GM21360 (cell line): ENCODE measurements around the gene NDUFV1.
"Not testable (repeated sequence)": the region's sequence is repeated elsewhere in the genome, so short reads cannot be mapped to it uniquely, and the experiment has no call there.

Experiments
- ATAC-seq: cut with Tn5 transposase; IDR thresholded peaks from one replicate; pipeline ENCODE4 v1.9.1; 2021; ENCODE audit warnings: mild to moderate bottlenecking, moderate library complexity; ENCODE audit not compliant: unreplicated experiment

The NDUFV1 gene

DNA sequence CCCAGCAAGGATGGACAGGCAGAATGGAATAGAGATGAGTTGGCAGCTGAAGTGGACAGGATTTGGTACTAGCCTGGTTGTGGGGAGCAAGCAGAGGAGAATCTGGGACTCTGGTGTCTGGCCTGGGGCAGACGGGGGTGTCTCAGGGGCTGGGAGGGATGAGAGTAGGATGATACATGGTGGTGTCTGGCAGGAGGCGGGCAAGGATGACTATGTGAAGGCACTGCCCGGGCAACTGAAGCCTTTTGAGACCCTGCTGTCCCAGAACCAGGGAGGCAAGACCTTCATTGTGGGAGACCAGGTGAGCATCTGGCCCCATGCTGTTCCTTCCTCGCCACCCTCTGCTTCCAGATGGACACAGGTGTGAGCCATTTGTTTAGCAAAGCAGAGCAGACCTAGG lies 20.8 kb upstream of the NDUFV1 start:
- no peak for ATAC-seq

GRCh38 chr11:67586568-67587250 lies 20.0 kb upstream of the NDUFV1 start:
- no peak for ATAC-seq

DNA sequence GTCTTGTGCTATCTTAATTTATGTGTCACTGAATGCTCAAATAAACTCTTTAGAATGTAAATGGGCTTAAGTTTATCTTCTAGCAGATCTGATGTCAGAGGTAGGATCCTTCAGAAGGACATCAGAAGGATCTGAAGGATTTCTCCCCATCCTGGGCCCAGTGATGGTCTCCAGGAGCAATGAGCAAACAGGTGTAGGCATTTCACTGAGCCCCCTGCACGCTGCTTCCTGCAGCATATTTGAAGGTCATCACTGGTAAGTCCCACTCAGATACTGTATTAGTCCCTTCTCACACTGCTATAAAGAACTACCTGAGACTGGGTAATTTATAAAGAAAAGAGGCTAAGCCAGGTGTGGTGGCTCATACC lies 18.6 kb upstream of the NDUFV1 start:
- ATAC-seq, result no peak

- ATAC-seq, result not testable (repeated sequence)
Observed at GRCh38 chr11:67588899-67589415, 17.8 kb upstream of the NDUFV1 start.

DNA sequence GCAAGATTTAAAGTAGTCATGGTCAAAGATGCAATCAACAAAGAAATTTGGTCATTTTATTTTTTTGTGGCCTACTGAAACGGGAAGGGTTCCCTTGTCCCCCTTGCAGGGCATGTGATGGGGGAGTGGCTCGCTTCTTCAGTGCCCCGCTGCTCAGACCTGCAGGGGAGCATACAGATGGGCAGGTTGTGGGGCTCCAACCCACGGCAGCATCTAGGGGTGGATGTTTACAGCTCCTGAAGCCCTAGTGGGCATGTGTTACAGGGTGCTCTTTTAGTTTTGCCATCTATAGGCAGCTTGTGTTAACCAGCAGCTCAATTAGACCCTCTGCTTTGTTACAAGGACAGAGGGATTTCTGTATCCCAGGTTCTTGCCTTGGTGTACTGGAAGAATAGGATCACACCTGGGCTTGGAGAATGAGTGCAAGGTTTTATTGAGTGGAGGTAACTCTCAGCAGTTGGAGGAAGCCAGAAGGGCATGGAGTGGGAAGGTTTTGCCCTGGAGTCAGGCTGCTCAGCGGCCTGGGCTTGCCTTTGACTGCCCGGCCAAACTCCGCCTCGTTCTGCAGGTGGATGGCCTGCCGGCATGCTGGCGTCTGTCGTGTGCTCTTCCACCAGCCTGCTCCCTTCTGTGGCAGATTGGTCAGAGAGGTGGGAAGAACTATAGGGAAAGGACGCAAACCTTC lies 13.7 kb upstream of the NDUFV1 start:
- ATAC-seq, result no peak

- no peak for ATAC-seq
Observed at GRCh38 chr11:67593565-67593905, 13.2 kb upstream of the NDUFV1 start.

GRCh38 chr11:67594480-67594879 lies 12.3 kb upstream of the NDUFV1 start:
- ATAC-seq, result no peak

GRCh38 chr11:67596753-67597300 lies 9.9 kb upstream of the NDUFV1 start:
- ATAC-seq, result no peak

GRCh38 chr11:67597458-67597857 lies 9.3 kb upstream of the NDUFV1 start:
- not testable (repeated sequence) for ATAC-seq

GRCh38 chr11:67597963-67598362 lies 8.8 kb upstream of the NDUFV1 start:
- ATAC-seq, result not testable (repeated sequence)

DNA sequence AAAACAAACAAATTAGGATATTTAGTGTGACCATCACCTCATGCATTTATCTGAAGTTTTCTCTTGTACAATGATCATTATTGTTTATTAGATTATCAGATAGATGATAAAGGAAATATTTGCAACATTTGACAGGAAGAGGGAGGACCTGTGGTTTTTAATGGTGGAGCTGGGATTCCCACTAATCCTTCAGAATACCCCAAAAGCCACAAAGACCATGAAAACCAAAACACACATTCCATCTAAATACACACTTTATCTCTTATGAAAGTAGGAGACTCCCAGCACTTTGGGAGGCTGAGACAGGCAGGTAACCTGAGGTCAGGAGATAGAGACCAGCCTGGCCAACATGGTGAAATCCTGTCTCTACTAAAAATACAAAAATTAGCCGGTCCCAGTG lies 7.6 kb upstream of the NDUFV1 start:
- no peak for ATAC-seq

GRCh38 chr11:67600324-67601029 lies 6.3 kb upstream of the NDUFV1 start:
- ATAC-seq, result no peak

- no peak for ATAC-seq
Observed at GRCh38 chr11:67601098-67601497, 5.6 kb upstream of the NDUFV1 start.

DNA sequence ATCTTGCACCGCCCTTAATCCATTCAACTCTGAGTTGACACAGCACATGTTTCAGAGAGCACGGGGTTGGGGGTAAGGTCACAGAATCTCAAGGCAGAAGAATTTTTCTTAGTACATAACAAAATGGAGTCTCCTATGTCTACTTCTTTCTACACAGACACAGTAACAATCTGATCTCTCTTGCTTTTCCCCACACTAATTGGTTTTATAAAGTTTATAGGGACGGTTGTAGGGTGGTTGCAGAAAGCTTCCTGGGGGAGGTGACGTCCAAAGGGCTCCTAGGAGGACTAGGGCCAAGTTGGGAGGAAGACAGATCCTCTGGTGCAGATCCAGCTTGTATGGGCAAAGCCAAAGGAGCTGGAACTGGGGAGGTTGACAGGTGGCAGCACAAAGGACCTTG lies 2.6 kb upstream of the NDUFV1 start:
- ATAC-seq, result not testable (repeated sequence)

- no peak for ATAC-seq
Observed at GRCh38 chr11:67604815-67605214, 1.9 kb upstream of the NDUFV1 start.

GRCh38 chr11:67605231-67606011 lies 1.3 kb upstream of the NDUFV1 start:
- ATAC-seq, result no peak

DNA sequence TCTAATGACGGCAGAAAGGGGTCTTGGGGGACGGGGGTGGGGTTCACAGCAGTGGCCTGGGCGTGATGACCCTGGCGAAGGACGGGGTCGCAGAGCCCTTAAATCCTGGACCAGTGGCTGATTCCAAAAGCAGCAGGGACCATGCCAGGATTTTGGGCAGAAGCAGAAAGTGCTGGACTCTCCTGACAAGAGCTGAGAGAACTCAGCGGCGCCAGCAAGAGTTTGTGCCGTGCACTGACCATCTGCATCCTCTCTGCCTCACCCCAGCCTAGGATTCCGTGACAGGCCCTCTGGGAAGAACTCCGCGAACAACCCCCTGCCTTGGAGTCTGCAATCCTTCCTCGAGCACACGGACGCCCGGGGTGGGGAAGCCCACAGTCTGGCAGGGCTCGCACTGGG lies 644 bp upstream of the NDUFV1 start:
- no peak for ATAC-seq

DNA sequence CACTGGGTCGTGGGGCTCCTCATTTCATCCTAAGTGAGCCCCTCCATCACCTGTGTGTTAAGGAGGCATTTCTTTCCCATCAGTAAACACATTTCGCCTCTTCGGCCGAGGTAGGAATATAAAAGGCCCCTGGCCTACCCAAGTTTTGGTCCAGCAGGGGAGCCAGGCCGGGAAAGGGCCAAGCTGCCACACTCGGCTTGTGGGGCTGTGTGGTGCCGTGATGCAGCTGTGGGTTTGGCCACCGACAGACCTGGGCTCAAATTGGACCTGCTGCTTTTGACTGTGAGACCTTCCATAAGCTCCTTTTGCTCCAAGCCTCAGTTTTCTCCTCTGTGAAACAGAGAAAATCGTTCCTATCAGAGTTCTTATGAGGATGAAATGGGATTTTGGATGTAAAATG lies 771 bp downstream of the NDUFV1 start:
- ATAC-seq, result no peak

DNA sequence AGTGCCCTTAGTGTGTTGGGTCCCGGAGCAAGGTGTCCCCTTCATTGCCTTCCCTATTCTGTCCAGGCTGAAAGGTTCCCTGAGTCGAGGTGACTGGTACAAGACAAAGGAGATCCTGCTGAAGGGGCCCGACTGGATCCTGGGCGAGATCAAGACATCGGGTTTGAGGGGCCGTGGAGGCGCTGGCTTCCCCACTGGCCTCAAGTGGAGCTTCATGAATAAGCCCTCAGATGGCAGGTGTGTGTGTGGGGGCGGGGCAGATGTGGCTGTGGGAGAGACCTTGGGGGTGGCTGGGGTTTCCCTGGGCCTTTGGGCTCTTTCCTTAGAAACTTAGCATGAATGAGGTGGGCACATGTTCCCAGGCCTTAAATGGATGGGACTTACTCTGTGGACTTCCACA lies 1.8 kb downstream of the NDUFV1 start:
- ATAC-seq, result no peak

DNA sequence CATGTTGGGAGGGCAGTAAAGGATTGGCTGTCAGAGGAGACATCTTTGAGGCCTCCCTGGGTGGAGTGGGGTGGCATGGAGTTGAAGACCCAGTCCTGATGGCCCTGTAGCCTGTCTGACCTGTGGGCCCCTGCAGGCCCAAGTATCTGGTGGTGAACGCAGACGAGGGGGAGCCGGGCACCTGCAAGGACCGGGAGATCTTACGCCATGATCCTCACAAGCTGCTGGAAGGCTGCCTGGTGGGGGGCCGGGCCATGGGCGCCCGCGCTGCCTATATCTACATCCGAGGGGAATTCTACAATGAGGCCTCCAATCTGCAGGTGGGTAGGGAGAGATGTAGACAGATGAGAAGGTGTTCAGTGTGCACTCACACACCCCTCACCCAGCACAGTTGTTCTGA lies 2.6 kb downstream of the NDUFV1 start:
- no peak for ATAC-seq

GRCh38 chr11:67610302-67610868 lies 3.6 kb downstream of the NDUFV1 start:
- no peak for ATAC-seq
